Islet of Langerhans (tissue), 1 donor: ENCODE data around the gene GOPC.
A peak's percentile ranks its signal among the peaks of the same experiment; 100 is the strongest.
"Not testable (repeated sequence)": the region's sequence is repeated elsewhere in the genome, so short reads cannot be mapped to it uniquely, and the experiment has no call there.

Experiments
- FAIRE-seq: peaks from one replicate; lab custom pipeline; 2011; peaks lifted over from hg19 to GRCh38; lab: Jason Lieb, UNC

The GOPC gene

GRCh38 chr6:117602151-117602898 lies at the start of gene GOPC:
TSS of gene GOPC (minus strand) at chr6:117602511. CDS start at chr6:117602288, 223 bp downstream.
- peak; percentile 27 for FAIRE-seq

- not testable (repeated sequence) for FAIRE-seq
Observed at GRCh38 chr6:117651984-117652383, 49.7 kb upstream of the GOPC start.

GRCh38 chr6:117642976-117643375 lies 40.7 kb upstream of the GOPC start:
- FAIRE-seq: no peak

GRCh38 chr6:117637770-117638169 lies 35.5 kb upstream of the GOPC start:
- no peak for FAIRE-seq

DNA sequence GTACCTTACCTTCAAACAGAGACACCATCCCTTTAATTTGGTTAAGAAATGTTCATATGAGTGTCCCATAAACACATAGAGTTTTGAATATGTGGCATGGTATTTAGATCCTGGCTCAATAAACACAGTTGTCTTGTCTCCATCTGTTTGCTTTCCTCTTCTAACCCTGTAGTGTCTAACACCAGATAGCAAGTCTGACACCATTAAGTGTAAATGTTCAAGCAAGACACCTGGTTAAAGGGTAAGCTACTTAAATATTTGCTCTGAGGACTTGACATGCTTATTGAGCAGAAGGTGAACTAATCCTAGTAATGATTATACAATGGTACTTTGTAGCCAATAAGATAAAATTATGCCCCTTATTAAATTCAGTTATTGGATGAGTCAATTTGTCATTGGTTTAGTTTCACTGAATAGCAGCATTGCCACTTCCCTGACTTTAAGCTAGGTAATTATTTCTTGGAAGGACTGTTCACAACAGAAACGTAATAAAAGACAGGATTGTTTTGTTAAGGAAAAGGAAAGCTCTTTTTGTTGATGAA lies 26.9 kb upstream of the GOPC start:
- no peak for FAIRE-seq

DNA sequence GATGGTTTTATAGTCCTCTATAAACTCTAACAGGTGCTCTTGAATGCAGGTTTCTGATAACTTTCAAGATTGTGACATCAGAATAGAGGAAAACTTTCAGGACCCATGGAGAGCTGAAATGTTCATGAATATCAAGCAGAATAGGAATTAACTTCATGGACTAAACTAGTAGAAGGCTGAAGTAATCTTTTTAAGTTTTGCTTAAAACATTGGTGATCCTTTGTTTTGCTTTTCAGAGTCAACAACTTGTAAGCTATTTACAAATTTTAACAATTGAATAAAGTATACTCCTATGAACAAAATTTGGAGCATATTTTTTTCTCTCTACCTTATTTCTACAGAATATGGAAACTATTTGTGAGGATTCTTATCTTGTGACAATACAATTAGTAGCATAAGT lies 25.2 kb upstream of the GOPC start:
- no peak for FAIRE-seq

- FAIRE-seq: no peak
Observed at GRCh38 chr6:117624869-117625481, 22.7 kb upstream of the GOPC start.

GRCh38 chr6:117619178-117619577 lies 16.9 kb upstream of the GOPC start:
- no peak for FAIRE-seq

DNA sequence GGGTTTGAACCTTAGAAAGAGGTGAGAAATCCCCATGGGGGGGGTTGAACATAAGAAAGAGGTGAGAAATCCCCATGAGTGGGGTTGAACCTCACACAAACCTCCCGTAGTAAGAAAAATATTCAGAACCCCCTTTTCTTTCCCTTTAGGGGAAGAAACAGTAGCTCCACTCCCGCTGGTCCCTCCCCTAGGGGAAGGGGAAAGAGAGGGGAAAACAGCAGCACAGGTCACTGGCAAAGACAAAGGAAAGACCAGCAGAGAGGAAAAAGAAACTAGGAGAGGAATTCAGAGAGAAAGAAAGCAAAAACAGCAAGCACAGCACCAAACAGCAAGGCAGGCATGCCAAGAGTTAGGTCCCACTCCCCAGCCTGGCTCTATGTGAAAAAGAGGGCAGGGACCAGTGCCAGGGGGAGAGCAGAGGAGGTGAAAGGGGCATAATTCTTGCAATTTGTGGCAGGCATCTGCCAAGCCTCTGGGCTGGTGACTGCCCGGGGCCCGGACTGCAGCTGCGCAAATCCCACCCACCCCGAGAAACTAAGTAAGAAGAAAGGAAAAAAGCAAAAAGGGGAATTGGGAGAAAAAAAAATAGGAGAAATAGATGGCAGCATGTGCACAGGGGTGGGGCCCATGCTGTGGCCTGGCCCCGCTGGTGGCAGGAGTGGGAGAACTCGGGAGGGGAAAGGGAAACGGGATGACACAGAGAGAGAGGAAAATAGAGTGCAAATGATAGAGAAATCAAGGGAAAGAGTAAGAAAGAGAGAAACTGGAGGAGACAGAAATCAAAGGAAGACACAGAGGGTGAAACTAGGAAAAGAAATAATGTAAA lies 15.1 kb upstream of the GOPC start:
- FAIRE-seq: no peak

GRCh38 chr6:117616391-117617209 lies 14.3 kb upstream of the GOPC start:
- no peak for FAIRE-seq

DNA sequence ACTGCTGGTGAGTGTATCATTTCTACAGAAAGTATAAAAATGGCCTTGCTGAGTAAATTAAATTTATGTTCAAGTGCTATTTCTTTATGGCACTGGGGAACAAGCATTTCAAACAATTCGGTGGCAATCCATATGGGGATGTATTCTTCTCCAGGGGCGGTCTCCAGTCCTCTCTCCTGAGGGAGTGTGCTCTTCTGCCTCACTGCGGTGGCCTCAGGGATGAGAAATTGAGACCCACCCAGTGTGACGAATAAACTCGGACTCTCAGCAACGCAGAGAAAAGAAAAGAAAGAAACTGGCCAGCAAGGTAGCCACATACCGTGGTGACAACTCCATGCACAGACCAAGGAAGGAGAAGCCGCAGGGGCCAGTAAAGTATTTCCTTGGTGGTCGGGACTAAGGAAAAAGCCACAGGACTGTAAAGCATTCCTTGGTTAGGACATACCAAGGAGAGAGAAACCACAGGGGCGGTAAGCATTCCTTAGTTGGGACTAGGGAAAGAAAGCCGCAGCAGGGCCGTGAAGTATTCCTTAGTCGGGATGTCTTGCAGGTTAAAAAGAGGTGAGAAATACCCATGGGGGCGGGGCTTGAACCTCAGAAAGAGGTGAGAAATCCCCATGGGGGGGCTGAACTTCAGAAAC lies 13.6 kb upstream of the GOPC start:
- no peak for FAIRE-seq

DNA sequence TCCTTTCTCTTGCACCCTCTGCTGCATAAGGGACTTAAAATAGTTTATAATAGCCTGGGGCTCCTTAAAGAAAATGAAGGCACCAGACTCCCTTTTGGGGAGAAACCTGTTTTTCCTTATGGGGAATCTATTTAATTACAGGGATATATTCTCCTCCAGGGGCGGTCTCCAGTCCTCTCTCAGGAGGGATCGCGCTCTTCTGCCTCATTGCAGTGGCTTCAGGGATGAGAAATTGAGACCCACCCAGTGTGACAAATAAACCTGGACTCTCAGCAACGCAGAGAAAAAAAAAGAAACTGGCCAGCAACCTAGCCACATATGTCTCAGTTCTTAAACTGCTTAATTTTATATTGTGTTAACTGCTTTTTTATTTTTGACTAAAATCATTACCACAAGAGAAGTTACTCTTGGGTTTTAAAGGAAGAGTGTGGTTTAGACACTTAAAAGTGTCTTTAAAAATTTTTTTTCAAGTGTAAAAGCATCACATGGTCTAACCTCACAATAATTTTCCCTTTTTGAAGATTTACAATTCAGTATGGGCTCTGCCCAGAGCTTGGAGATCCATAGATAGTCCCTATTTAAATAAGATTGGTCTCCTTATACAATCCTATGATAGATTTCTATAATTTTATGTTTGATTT lies 11.7 kb upstream of the GOPC start:
- no peak for FAIRE-seq

DNA sequence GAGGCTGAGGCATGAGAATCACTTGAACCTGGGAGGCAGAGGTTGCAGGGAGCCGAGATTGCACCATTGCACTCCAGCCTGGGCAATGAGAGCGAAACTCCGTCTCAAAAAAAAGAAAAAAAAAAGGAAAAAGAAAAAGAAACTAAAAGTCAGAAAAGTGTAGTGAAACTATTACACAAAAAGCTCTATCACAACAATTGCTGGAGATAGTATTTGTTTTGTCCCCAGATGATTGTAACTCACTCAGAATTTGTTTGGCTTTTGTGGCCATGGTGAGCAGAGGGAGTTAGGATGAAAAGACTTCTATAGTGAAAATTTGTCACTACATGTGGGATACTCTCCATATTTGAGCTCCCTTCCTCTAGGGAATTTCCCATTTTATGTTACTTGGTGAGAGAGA lies 5.2 kb upstream of the GOPC start:
- no peak for FAIRE-seq

- peak; percentile 94 for FAIRE-seq
Observed at GRCh38 chr6:117605169-117605826, 3.0 kb upstream of the GOPC start.

DNA sequence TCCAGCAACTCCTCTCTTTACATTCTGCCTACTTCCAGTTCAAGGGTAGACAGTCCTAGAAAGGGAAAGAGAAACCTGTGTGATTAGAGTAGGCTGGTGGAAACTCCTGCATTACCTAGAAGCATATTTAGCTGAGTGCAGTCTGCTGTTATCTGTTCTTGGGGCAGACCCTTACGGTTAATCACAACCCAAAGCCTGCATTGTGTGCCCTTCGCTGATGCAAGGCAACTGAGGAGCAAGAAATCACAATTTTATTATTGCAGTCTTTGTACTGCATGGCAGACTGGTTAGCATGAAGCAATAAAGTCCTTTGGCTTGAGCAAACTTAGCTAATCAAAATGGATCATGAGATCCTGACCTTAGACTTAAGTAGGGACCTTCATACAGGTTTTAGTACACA lies 1.5 kb upstream of the GOPC start:
- FAIRE-seq: no peak

DNA sequence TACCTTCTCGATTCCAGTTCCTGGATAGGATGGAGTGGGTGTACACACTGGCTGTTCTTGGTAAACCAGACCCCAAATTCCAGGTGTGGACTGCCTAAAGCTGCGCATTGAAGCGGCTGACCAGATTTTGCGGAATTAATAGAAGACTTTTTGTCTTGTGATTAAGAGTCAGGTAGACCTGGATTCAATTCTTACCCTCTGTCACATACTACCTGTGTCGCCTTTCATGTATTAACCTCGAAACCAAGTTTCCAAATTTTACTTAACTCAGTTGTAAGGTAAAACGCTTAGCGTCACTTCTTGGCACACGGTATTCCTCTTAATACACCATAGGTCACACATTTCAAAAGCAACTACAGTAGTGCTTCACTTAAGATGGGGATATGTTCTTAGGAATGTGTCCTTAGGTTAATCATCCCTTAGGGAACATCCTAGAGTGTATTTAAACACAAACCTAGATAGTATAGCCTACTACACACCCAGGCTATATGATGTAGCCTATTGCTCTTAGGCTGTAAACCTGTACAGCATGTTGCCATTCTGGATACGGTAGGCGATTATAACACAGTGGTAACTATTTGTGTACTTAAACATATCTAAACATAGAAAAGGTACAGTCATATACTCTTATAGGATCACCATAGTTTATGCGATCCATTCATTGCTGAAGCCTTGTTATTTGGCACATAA lies 733 bp upstream of the GOPC start:
- FAIRE-seq: no peak

GRCh38 chr6:117601811-117602150 lies 530 bp downstream of the GOPC start:
- no peak for FAIRE-seq

GRCh38 chr6:117600008-117600743 lies 2.1 kb downstream of the GOPC start:
- no peak for FAIRE-seq

DNA sequence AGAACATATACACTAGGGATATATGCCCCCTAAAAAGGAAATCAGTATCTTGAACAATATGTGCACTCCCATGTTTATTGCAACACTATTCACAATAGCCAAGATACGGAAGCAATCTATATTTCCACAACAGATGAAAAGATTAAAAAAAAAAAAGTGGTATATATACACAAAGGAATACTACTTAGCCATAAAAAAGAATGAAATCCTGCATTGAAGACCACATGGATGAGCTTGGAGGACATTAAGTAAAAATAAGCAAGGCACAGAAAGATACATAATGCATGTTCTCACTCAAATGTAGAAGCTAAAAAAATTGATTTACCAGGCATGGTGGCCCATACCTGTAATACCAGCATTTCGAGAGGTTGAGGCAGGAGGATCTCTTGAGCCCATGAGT lies 4.6 kb downstream of the GOPC start:
- FAIRE-seq: no peak
